Adipose tissue (tissue), 3 donors: Measurements from ENCODE around the gene RAP1A. TPM values are rescaled to one million over a fixed set of nuclear protein-coding genes. Genes with fewer than 3 reads are reported as not detected.
"Not testable (repeated sequence)": the region's sequence is repeated elsewhere in the genome, so short reads cannot be mapped to it uniquely, and the experiment has no call there.

Source experiments
- H3K27ac ChIP-seq: one replicate; pipeline ENCODE4 v1.5.1; 2013; ENCODE audit warnings: low read depth, low read length
- WGBS, 3 donors: extraction: QIAGEN DNeasy Blood & Tissue Kit; methylation state at CpG; one replicate each; pipeline ENCODE4 v1.1.7; 2013; 5-methylcytosine and 5-hydroxymethylcytosine counted together
- polyA plus RNA-seq, 3 donors: library from polyadenylated mRNA; stranded (reverse); fragments of 200-250 nt; gene quantifications; one replicate each; pipeline ENCODE4 v1.2.3, GENCODE V29; 2013
- donor health status: healthy with polysubstance abuse.
- donor health status: Bipolar disorder and iron deficiency.
- donor health status: healthy.

Gene RAP1A
- polyA plus RNA-seq, 3 donors = 22.9 to 128 (median 57.1) TPM

GRCh38 chr1:111620441-111620971 lies 917 bp downstream of the RAP1A start:
- peak overlapping the region; percentile 98 for H3K27ac ChIP-seq
- 0 to 1% (median 1%) methylated on average over 12 of the region's 12 CpGs for WGBS, 3 donors

GRCh38 chr1:111621050-111621449 lies 1.5 kb downstream of the RAP1A start:
- no peak overlapping the region for H3K27ac ChIP-seq
- WGBS, 3 donors = 48 to 68% (median 54%) methylated on average over 4 of the region's 4 CpGs

GRCh38 chr1:111622166-111622565 lies 2.6 kb downstream of the RAP1A start:
- no peak overlapping the region for H3K27ac ChIP-seq

- no peak overlapping the region for H3K27ac ChIP-seq
- WGBS, 3 donors = 35 to 71% (median 42%) methylated on average over 2 of the region's 2 CpGs
These were observed 4.8 kb downstream of the RAP1A start for GRCh38 chr1:111624382-111624781.

GRCh38 chr1:111625276-111625675 lies 5.7 kb downstream of the RAP1A start:
- no peak overlapping the region for H3K27ac ChIP-seq

GRCh38 chr1:111628153-111628552 lies 8.6 kb downstream of the RAP1A start:
- H3K27ac ChIP-seq = no peak overlapping the region
- 37 to 50% (median 42%) methylated on average over 2 of the region's 2 CpGs for WGBS, 3 donors

More at GRCh38 chr1:111625276-111625675, 5.7 kb downstream of the RAP1A start:
- 29 to 47% (median 40%) methylated on average over 1 of the region's 1 CpG for WGBS, 3 donors

- H3K27ac ChIP-seq = no peak overlapping the region
- 86 to 92% (median 90%) methylated on average over 4 of the region's 4 CpGs for WGBS, 3 donors
These were observed 9.8 kb downstream of the RAP1A start for GRCh38 chr1:111629190-111629954.

DNA sequence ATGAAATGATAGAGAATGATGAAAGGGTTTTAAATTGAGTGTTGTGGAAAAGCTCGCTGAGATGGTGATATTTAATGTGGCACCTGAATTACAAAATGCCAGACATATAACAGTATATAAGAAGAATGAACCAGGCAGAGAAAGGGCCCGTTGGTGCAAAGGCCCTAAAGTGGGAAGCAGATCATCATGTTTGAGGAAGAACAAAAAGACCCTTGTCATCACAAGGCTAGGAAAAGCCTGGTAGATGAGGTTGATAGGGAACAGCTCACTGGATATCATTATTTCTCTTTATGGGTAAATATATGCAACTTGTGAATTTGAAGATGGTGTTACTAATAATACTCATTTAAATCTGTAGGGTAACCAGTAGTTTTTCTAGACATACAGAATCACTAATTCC lies 11.0 kb downstream of the RAP1A start:
- H3K27ac ChIP-seq = no peak overlapping the region
- 73 to 92% (median 73%) methylated on average over 2 of the region's 2 CpGs for WGBS, 3 donors

DNA sequence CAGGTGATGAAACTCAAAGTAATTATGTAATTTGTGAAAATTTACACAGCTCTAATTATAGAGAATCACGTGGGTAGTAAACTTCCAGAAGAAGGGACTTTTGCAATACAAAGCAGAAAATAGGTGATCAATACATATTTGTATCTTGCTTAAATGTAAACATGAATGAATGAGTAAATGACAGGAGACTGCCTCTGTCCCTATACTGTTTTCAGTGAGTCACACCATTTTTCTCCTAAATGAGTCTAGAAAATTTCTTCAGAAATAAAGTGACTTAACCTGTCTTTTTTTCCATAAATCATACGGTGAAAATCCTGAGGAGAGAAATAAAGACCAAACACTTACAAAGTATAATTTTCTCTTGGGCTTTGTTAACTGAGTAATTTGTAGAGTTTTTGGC lies 11.9 kb downstream of the RAP1A start:
- WGBS, 3 donors = 48 to 71% (median 48%) methylated on average over 2 of the region's 2 CpGs
- H3K27ac ChIP-seq = no peak overlapping the region

DNA sequence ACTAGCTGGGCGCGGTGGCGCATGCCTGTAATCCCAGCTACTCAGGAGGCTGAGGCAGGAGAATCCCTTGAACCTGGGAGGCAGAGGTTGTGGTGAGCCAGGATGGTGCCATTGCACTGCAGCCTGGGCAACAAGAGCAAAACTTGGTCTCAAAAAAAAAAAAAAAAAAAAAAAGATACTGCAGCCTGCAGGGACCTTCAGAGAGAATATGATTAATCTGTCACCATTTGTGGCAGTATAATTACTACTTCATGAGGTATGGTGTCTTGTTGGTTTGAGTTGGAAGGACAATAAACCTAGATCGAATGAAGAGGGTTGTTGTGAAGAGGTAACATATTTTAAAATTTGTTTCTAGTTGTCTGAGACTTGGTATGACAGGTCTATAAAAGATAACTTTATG lies 13.2 kb downstream of the RAP1A start:
- 94 to 97% (median 96%) methylated on average over 4 of the region's 4 CpGs for WGBS, 3 donors
- H3K27ac ChIP-seq = not testable (repeated sequence)

DNA sequence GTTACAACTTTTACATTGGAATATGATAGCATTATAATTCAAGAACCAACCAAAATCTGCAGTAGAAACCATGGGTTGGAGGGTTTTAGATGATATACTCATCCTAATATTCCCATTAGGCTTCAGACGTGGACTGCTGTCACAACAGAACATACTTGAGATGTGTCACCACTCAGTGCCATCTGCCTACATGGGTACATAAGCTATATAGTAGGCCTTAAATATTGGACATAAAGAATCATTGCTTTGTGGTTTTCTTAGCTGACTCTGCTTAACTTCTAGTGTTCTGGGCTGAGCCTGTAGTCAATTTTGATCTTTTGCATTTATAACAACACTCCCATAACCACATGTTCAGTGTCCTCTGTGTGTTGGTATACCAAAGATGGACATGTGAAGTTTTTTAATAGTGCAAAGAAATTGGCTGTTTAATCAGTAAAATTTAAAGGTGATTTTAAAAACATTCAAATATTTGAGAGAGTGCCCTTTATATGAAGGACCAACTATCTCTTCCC lies 14.2 kb downstream of the RAP1A start:
- WGBS, 3 donors = 54 to 69% (median 68%) methylated on average over 1 of the region's 1 CpG
- H3K27ac ChIP-seq = no peak overlapping the region

DNA sequence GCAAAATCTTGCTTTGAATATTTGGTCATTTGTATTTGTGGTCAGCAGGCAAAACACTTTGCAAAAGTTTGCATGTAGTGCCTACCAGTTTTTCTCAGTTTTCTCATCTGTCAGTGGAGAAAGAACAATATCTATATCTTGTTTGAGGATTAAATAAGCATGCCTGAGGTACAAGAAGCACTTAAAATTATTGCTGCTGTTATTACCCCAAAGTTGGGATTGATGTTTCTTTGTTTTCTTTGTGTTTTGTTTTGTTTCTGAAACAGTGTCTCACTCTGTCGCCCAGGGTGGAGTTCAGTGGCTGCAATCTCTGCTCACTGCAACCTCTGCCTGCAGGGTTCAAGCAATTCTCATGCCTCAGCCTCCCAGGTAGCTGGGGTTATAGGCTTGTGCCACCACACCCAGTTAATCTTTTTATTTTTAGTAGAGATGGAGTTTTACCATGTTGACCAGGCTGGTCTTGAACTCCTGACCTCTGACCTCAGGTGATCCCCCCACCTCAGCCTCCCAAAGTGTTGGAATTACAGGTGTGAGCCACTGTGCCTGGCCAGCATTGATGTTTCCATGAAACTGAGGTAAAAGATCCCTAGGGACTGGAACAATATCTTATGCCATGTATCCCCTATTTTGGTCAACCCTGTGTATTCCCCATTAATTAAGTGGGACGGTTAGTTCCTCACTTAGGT lies 15.9 kb downstream of the RAP1A start:
- no peak overlapping the region for H3K27ac ChIP-seq
- WGBS, 3 donors = 88 to 93% (median 90%) methylated on average over 2 of the region's 2 CpGs

DNA sequence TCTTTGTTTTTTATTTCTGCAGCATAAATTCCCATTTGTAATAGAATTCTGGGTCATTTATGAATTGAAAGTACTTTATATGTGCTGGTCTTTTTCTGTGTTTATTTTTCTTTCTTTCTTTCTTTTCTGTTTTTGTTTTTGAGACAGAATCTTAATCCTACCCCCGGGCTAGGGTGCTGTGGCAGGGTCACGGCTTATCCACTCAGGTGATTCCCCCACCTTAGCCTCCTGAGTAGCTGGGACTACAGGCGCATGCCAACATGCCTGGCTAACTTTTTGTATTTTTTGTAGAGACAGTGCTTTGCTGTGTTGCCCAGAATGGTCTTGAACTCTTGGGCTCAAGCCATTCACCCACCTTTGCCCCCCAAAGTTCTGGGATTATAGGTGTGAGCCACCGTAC lies 18.7 kb downstream of the RAP1A start:
- H3K27ac ChIP-seq = no peak overlapping the region
- WGBS, 3 donors = 69 to 93% (median 85%) methylated on average over 4 of the region's 4 CpGs

GRCh38 chr1:111639602-111640198 lies 20.1 kb downstream of the RAP1A start:
- H3K27ac ChIP-seq = no peak overlapping the region

DNA sequence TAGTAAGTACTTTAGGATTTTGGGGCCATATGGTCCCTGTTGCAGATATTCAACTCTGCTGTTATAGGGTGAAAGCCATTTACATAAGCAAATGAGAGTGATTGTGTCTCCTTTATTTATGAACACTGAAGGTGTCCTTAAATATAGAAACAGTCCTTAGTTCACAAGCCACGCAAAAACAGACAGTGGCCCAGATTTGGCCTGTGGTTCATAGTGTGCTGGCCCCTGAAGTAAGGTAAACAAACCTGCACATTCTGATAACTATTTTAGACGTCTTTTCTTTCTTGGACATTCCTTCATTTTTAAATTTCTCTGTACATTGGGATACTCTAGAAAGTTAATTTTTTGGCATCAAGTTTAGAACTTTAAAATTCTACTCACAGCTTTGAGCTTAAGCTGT lies 23.5 kb downstream of the RAP1A start:
- WGBS, 3 donors = 46 to 94% (median 87%) methylated on average over 2 of the region's 2 CpGs

More at GRCh38 chr1:111639602-111640198, 20.1 kb downstream of the RAP1A start:
- 51 to 92% (median 86%) methylated on average over 3 of the region's 3 CpGs for WGBS, 3 donors

GRCh38 chr1:111643696-111644095 lies 24.1 kb downstream of the RAP1A start:
- no peak overlapping the region for H3K27ac ChIP-seq
- 97 to 100% (median 98%) methylated on average over 3 of the region's 3 CpGs for WGBS, 3 donors

More for the DNA sequence above, 23.5 kb downstream of the RAP1A start:
- H3K27ac ChIP-seq = no peak overlapping the region

DNA sequence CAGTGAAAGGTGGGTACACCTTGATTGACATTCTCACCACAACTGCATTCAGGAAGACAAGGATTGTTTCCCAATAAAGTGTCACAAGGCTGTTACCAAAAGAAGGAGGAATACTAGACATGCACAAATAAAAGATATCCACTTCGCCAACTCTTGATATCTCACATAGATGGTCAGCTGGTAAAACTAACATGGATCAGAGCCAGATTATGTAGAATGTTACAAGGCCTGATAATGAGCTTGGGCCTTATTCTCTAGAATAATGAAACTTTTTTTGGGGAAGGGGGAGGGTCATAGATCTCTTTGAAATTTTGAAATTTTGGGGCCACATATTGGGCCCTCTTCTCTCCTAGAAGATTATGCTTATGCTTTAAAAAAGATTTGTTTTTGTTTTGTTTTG lies 24.9 kb downstream of the RAP1A start:
- 88 to 98% (median 95%) methylated on average over 1 of the region's 1 CpG for WGBS, 3 donors
- H3K27ac ChIP-seq = no peak overlapping the region

DNA sequence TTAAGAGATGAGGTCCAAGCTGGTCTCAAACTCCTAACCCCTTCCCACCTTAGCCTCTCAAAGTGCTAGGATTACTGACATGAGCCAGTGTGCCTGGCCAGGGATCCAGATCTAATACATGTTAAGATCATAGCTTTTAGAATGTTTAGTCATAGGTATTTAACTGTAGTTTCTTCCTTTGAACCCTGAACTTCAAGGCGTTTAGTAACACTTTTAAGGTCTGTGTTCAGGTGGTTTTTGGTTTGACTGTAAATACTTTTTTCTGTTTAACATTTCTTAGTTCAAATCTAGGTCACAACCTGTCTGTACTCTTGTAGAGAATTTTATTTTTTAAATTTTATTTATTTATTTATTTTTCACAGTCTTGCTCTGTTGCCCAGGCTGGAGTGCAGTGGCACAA lies 28.1 kb downstream of the RAP1A start:
- no peak overlapping the region for H3K27ac ChIP-seq
- WGBS, 3 donors = 81 to 95% (median 94%) methylated on average over 1 of the region's 1 CpG

DNA sequence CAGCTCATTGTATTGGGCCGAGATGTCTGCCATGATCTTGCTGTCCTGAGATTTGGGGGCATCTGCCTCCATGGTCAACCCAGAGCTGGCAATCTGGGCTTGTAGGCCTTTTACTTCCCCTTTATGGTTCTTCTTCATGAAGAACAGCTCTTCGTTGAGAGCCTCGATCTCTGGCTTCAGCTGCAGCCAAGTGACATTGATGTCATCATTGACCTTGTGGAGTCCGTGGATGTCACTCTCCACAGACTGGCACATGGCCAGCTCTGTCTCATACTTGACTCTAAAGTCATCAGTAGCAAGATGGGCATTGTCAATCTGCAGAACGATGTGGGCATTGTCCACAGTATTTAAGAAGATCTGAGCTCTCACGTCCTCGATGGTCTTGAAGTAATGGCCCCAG lies 29.2 kb downstream of the RAP1A start:
- 71 to 86% (median 76%) methylated on average over 7 of the region's 7 CpGs for WGBS, 3 donors
- no peak overlapping the region for H3K27ac ChIP-seq
